ENCODE results near the gene ZNF738. TPM values are rescaled to one million over a fixed set of nuclear protein-coding genes. Genes with fewer than 3 reads are reported as not detected.
A peak's percentile ranks its signal among the peaks of the same experiment; 100 is the strongest.
"Not testable (repeated sequence)": the region's sequence is repeated elsewhere in the genome, so short reads cannot be mapped to it uniquely, and the experiment has no call there.

The ZNF738 gene
- 1 to 10 TPM; 2.7 to 4.8 (median 3.0) TPM for total RNA-seq

DNA sequence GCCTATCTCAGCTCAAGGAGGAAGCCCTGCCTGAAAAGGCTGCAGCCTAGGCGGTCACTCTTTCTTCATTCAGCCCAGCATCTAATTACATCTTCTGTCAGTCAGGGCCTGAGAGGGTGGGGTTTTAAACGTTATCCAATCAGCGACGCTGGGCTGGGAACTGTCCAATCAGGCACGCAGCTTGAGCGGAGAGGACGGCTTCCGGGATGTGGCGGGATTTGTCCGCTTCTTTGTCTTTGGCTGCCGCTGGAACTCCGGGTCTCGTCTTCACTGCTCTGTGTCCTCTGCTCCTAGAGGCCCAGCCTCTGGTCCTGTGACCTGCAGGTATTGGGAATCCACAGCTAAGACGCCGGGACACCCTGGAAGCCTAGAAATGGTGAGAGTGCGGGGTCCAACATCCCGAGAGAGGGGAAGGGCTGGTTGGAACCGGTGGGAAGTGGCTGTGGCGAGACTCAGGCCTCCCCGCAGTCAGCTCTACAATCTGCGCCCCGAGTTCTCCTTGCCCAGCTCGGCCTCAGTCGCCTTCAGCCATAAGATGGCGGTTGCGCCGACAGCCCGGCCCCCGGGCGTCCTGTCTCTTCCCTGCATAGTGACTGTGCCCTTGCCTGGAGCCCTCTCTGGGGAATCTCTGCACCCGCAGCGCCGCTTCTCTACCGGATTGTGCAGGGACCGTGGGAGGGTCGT lies at the start of gene ZNF738:
TSS of gene ZNF738 (plus strand) at position 233 of the 684 bp plus-strand sequence. CDS start at position 374, 141 bp downstream.
- Histone ChIP-seq H3K27ac (replicated peaks in 1 of 4) (peak within 1 kb of the TSS; percentile 78 to 90 (median 82)), H3K27me3 (no peaks in the 10 kb centered on the region), H3K4me3 (peak within 1 kb of the TSS; percentile 73 to 84 (median 78)), H3K9me3 (no peaks in the 10 kb centered on the region), H3K36me3 (peaks cover 0 to 16% (median 5%) of the 10 kb centered on the region in 4 donors), H3K4me1 (peaks cover 0 to 17% (median 12%) of the 10 kb centered on the region in 4 donors)
- intact Hi-C loops (cut with DNase I) = loop anchor here (2.0 kb wide), 1 partner anchor 38 kb away; the partner anchor contains the start of gene ZNF493
- DNase-seq (ENCODE audit: extremely low spot score) = peak; percentile 98
- under 1% methylated on average over 35 of the region's 36 CpGs for WGBS
- no peak for TF ChIP-seq POLR2A (IDR thresholded peaks at IDR 0.05; ENCODE audit: low read depth)
- TF ChIP-seq POLR2AphosphoS5 (IDR thresholded peaks at IDR 0.05) = peak; percentile 62 to 74

- peaks cover 4 to 22% (median 8%) of the 10 kb centered on the region in 4 donors for H3K36me3 ChIP-seq
- 97% methylated on average over 2 of the region's 2 CpGs for WGBS
Observed at GRCh38 chr19:21312807-21313206, 46.0 kb upstream of the ZNF738 start.

DNA sequence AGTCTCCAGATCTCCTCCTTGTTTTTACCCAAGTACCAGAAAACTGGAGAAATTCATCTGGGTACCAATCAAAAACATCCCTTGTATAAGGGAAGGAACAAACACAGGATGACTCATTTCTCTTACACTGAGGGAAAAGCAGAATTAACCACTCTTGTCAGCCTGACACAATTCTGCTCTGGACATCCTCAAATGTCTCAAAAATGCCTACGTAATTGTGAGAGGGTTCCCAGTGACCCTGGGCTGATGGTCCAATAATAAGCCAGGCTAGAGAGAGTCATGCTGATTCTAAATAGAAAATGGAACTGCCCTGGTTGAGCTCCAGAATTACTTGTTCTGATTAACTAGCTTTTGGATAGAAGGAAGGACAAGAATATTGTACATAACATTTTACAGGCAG lies 44.1 kb upstream of the ZNF738 start:
- DNase-seq (ENCODE audit: extremely low spot score) = no peak
- Histone ChIP-seq H3K4me1 (peaks cover 7 to 43% (median 36%) of the 10 kb centered on the region in 4 donors), H3K27me3 (no peaks in the 10 kb centered on the region), H3K4me3 (no peak overlapping the region), H3K9me3 (no peaks in the 10 kb centered on the region), H3K36me3 (peaks cover 0 to 10% (median 2%) of the 10 kb centered on the region in 4 donors), H3K27ac (replicated peaks in 1 of 4) (peak overlapping the region in 3 of 4 donors; percentile 31 to 56 (median 32))
- TF ChIP-seq POLR2AphosphoS5 (IDR thresholded peaks at IDR 0.05) = peak in 1 of 2 donors; percentile 71
- no peak for TF ChIP-seq CTCF (IDR thresholded peaks at IDR 0.05)
- WGBS = 50% methylated on average over 1 of the region's 1 CpG
- intact Hi-C loops (cut with DNase I) = no loop called here

More at GRCh38 chr19:21312807-21313206, 46.0 kb upstream of the ZNF738 start:
- H3K27me3 ChIP-seq; H3K9me3 ChIP-seq; intact Hi-C loops (cut with DNase I); H3K4me3 ChIP-seq; DNase-seq (ENCODE audit: extremely low spot score); H3K27ac ChIP-seq (replicated peaks in 1 of 4): not testable (repeated sequence)
- peaks cover 4 to 34% (median 25%) of the 10 kb centered on the region in 4 donors for H3K4me1 ChIP-seq

- WGBS = 38% methylated on average over 1 of the region's 1 CpG
- intact Hi-C loops (cut with DNase I) = no loop called here
- TF ChIP-seq CTCF (IDR thresholded peaks at IDR 0.05) (no peak), POLR2AphosphoS5 (IDR thresholded peaks at IDR 0.05) (no peak), POLR2A (IDR thresholded peaks at IDR 0.05; ENCODE audit: low read depth) (no peak), EP300 (IDR thresholded peaks at IDR 0.05) (no peak)
Observed at GRCh38 chr19:21317821-21318220, 41.0 kb upstream of the ZNF738 start.

GRCh38 chr19:21321134-21321533 lies 37.7 kb upstream of the ZNF738 start:
- intact Hi-C loops (cut with DNase I) = no loop called here
- Histone ChIP-seq H3K9me3 (no peaks in the 10 kb centered on the region), H3K4me1 (peaks cover 15 to 61% (median 52%) of the 10 kb centered on the region in 4 donors), H3K27ac (replicated peaks in 1 of 4) (peak overlapping the region in 3 of 4 donors; percentile 61 to 80 (median 73)), H3K27me3 (no peaks in the 10 kb centered on the region), H3K4me3 (no peak overlapping the region), H3K36me3 (peaks cover 0 to 9% (median 4%) of the 10 kb centered on the region in 4 donors)
- no peak for DNase-seq (ENCODE audit: extremely low spot score)
- TF ChIP-seq CTCF (IDR thresholded peaks at IDR 0.05) (no peak), POLR2AphosphoS5 (IDR thresholded peaks at IDR 0.05) (no peak), POLR2A (IDR thresholded peaks at IDR 0.05; ENCODE audit: low read depth) (no peak), EP300 (IDR thresholded peaks at IDR 0.05) (no peak)
- WGBS = 79% methylated on average over 4 of the region's 4 CpGs

More at GRCh38 chr19:21317821-21318220, 41.0 kb upstream of the ZNF738 start:
- Histone ChIP-seq H3K4me3 (no peak overlapping the region), H3K36me3 (peaks cover 0 to 5% (median 0%) of the 10 kb centered on the region in 4 donors), H3K4me1 (peaks cover 15 to 70% (median 60%) of the 10 kb centered on the region in 4 donors), H3K9me3 (no peaks in the 10 kb centered on the region), H3K27ac (replicated peaks in 1 of 4) (no peak overlapping the region), H3K27me3 (no peaks in the 10 kb centered on the region)
- no peak for DNase-seq (ENCODE audit: extremely low spot score)
